HL-60 (cell line): ENCODE results near the gene SUMF1.

Experiments used
- DNase-seq, 2 experiments: peaks; one replicate each; pipeline ENCODE4 v3.0.0-alpha.2; 2010 to 2020; ENCODE audit warnings: low read depth in 1 of 2, low spot score in 1 of 2
- H3K27ac ChIP-seq: fragments of 250-450 bp; sonication (Bioruptor Pico); replicated peaks from 2 replicates; pipeline ENCODE4 v1.5.1; 2020; ENCODE audit warnings: mild to moderate bottlenecking, moderate library complexity
- H3K27me3 ChIP-seq: fragments of 250-450 bp; sonication (Bioruptor Pico); 2 replicates; pipeline ENCODE4 v1.5.1; 2021; ENCODE audit warnings: mild to moderate bottlenecking, moderate library complexity; ENCODE audit not compliant: insufficient read depth, poor library complexity, severe bottlenecking
- H3K4me3 ChIP-seq: replicated peaks from 2 replicates; pipeline ENCODE4 v1.5.1; 2011; ENCODE audit warnings: mild to moderate bottlenecking, control low read depth, low read length; ENCODE audit not compliant: insufficient read depth
- CTCF ChIP-seq: IDR thresholded peaks from one replicate; pipeline ENCODE4 v1.5.1; 2011; ENCODE audit warnings: low read length, control low read depth, inconsistent platforms; ENCODE audit not compliant: insufficient read depth
- GABPA ChIP-seq: IDR thresholded peaks from 2 replicates; pipeline ENCODE4 v1.6.1; 2012; ENCODE audit warnings: low read depth
- POLR2AphosphoS5 ChIP-seq: IDR thresholded peaks from 2 replicates; pipeline ENCODE4 v1.6.1; 2012; ENCODE audit warnings: low read depth
- REST ChIP-seq: IDR thresholded peaks from 2 replicates; pipeline ENCODE4 v1.6.1; 2012; ENCODE audit warnings: low read depth; ENCODE audit not compliant: insufficient replicate concordance
- SPI1 ChIP-seq: IDR thresholded peaks from 2 replicates; pipeline ENCODE4 v1.6.1; 2012; ENCODE audit warnings: low read depth, mild to moderate bottlenecking, borderline replicate concordance

Gene SUMF1

GRCh38 chr3:4511491-4512262, 44.6 kb upstream of the SUMF1 start:
- no peak for TF ChIP-seq CTCF
- TF ChIP-seq REST: no peak
- no peak for TF ChIP-seq POLR2AphosphoS5
- TF ChIP-seq GABPA: no peak
- no peak for TF ChIP-seq SPI1
- Histone ChIP-seq H3K27me3 (no peaks in the 10 kb centered on the region), H3K4me3 (no peak overlapping the region), H3K27ac (no peak overlapping the region)
- no peak for DNase-seq

- no peak for TF ChIP-seq GABPA
- TF ChIP-seq POLR2AphosphoS5: no peak
- TF ChIP-seq CTCF: no peak
- TF ChIP-seq REST: no peak
- no peak for TF ChIP-seq SPI1
- no peak overlapping the region for H3K27ac ChIP-seq
These were observed 43.1 kb upstream of the SUMF1 start for GRCh38 chr3:4509983-4510755.

GRCh38 chr3:4509043-4509442, 42.0 kb upstream of the SUMF1 start:
- no peak for DNase-seq
- TF ChIP-seq SPI1 (no peak), CTCF (no peak), POLR2AphosphoS5 (no peak), REST (no peak), GABPA (no peak)
- H3K27ac ChIP-seq: no peak overlapping the region
- no peak overlapping the region for H3K4me3 ChIP-seq
- no peaks in the 10 kb centered on the region for H3K27me3 ChIP-seq

More at GRCh38 chr3:4509983-4510755, 43.1 kb upstream of the SUMF1 start:
- Histone ChIP-seq H3K27me3 (no peaks in the 10 kb centered on the region), H3K4me3 (no peak overlapping the region)
- DNase-seq: no peak
